GM13976 (cell line): Measurements from ENCODE around the gene UBXN2A.

Experiments used
- DNase-seq: peaks from one replicate; pipeline ENCODE4 v3.0.0; 2012; ENCODE audit warnings: low spot score
- in situ Hi-C: fragments of 300-500 bp; cut with MboI; formaldehyde crosslinking; loops from one replicate; pipeline ENCODE4 v1.12.0; 2022; ENCODE audit warnings: low sequenced_read_pairs, mixed read lengths, inconsistent platforms; ENCODE audit not compliant: unreplicated experiment
- TF ChIP-seq, protein P1 (sequence below): IDR thresholded peaks from 2 replicates; pipeline ENCODE4 v1.5.1; 2012; ENCODE audit warnings: borderline replicate concordance, mild to moderate bottlenecking; ENCODE audit not compliant: insufficient read depth; ENCODE audit errors: extremely low read depth, missing control alignments, control extremely low read depth

UBXN2A gene

DNA sequence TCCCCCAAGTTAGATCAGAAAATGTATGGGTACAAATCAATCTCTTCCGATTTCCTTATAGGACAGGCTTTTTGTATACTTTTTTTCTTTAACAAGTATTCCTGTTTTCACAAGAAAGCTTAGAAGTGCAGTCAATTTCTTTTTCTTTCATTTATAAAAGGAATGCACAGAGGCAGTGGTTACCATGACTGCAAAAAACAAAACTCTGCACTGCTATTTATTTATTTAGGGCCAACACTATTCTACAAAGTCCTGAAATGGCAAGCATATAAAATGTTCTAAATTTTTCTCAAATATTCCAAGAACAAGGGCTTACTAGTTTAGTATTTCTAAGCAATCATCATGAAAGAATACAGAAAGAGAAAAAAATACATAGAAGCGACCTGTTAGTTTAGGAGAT, 35.6 kb upstream of the UBXN2A start:
- in situ Hi-C loops = no loop called here

DNA sequence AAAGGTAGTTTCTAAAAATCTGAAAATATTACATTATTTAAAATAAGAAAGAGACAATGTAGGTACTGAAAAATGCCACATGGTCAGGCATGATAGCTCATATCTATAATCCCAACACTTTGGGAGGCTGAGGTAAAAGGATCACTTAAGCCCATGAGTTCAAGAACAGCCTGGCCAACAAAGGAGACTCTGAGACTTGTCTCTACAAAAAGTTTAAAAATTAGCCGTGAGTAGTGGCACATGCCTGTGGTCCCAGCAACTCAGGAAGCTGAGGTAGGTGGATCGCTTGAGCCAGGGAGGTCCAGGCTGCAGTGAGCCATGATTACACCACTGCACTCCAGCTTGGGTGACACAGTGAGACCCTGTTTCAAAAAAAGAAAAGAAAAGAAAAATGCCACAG, 35.1 kb upstream of the UBXN2A start:
- in situ Hi-C loops = no loop called here
- no peak for DNase-seq
- TF ChIP-seq, protein P1, sequence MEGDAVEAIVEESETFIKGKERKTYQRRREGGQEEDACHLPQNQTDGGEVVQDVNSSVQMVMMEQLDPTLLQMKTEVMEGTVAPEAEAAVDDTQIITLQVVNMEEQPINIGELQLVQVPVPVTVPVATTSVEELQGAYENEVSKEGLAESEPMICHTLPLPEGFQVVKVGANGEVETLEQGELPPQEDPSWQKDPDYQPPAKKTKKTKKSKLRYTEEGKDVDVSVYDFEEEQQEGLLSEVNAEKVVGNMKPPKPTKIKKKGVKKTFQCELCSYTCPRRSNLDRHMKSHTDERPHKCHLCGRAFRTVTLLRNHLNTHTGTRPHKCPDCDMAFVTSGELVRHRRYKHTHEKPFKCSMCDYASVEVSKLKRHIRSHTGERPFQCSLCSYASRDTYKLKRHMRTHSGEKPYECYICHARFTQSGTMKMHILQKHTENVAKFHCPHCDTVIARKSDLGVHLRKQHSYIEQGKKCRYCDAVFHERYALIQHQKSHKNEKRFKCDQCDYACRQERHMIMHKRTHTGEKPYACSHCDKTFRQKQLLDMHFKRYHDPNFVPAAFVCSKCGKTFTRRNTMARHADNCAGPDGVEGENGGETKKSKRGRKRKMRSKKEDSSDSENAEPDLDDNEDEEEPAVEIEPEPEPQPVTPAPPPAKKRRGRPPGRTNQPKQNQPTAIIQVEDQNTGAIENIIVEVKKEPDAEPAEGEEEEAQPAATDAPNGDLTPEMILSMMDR = no peak

More for the DNA sequence above, 35.6 kb upstream of the UBXN2A start:
- no peak for DNase-seq
- TF ChIP-seq, protein P1 = no peak

DNA sequence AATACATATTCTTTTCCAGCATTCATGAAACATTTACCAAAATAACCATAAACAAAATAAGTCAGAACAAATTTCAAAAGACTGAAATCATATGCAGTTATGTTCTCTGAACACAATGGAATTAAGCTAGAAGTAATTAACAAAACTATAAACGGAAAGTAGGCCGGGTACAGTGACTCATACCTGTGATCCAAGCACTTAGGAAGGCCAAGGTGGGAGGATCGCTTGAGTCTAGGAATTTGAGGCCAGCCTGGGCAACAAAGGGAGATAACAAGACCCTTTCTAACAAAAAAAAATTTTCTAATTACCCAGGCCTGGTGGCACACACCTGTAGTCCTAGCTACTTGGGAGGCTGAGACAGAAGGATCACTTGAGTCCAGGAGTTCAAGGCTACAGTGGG, 28.2 kb upstream of the UBXN2A start:
- TF ChIP-seq, protein P1 = no peak
- DNase-seq = no peak
- in situ Hi-C loops = no loop called here

DNA sequence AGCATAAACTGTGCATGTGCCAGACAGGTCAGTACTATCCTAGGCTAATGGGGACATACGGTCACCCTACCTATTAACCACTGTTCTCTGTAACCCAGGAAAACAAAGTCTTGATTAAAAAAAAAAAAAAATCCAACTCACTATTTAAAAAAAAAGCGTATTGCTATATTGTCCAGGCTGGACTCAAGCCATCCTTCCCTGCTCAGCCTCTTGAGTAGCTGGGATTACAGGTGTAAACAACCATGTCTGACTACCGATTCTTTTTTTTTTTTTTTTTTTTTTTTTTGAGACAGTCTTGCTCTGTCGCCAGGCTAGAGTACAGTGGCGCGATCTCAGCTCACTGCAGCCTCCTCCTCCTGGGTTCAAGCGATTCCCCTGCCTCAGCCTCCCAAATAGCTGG, 24.9 kb upstream of the UBXN2A start:
- TF ChIP-seq, protein P1 = no peak
- DNase-seq = no peak
- in situ Hi-C loops = no loop called here

DNA sequence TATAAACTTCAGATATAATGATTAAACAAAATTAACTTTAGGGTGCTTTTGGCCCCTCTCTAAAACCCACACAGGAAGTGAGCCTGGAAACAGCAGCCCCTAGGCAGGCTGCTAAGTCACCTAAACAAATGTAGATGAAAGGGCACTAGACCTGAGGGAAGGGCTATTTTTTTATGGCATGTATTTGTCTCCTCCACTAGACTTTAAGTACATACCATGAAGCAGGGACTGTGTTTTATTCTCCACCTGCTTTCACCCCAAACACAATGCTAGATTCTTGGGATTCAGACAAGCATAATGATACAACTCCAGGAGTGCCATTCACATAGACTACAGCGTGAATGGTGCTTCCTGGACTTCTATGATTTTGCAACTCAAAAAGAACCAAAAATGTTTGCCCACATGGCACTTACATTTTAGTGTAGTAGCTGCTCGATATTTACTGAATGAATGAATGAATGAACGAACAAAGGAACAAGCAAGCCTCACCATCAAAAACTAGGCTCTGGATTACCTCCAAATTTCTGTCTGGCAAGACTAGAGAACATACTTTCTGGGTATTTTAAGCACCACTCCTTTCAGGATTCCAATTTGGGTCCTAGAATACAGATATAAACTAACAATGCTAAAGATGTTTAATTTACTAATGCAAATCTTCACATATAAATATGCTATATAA, 23.4 kb upstream of the UBXN2A start:
- TF ChIP-seq, protein P1 = no peak
- no peak for DNase-seq
- in situ Hi-C loops = no loop called here

DNA sequence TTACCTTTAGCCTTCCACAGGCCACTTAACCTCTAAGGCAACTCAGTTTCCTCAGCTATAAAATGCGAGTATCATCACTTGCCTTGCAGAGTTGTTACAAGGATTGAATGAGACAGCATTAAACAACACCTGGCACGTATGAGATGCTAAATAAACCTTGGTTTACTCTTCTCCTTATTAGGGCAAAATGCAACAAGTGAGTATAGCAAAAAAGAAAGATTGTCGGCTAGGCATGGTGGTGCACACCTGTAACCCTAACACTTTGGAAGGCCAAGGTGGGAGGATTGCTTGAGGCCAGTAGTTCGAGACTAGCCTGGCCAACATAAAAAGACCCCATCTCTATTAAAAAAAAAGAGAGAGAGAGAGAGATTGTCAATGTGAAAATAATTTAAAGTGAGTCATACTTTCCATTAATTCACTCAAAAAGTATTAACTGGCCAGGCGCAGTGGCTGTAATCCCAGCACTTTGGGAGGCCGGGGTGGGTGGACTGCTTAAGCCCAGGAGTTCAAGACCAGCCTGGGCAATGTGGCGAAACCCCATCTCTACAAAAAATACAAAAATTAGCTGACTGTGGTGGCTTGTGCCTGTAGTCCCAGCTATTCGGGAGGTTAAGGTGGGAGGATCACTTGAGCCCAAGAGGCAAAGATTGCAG, 21.3 kb upstream of the UBXN2A start:
- in situ Hi-C loops = no loop called here
- TF ChIP-seq, protein P1 = no peak
- DNase-seq = no peak
